OCI-LY3 (cell line): Measurements from ENCODE around the gene SHE.
"Not testable (repeated sequence)": the region's sequence is repeated elsewhere in the genome, so short reads cannot be mapped to it uniquely, and the experiment has no call there.

Source experiments
- H2AFZ ChIP-seq: fragments of 200-600, 300-600 bp; shearing (Covaris generic); 2 replicates; pipeline ENCODE4 v1.6.0; 2014; ENCODE audit warnings: antibody characterized with exemption, low read depth, low read length
- H3K27ac ChIP-seq: fragments of 200-600, 300-600 bp; sonication (generic); 2 replicates; pipeline ENCODE4 v1.5.1; 2014; ENCODE audit warnings: mild to moderate bottlenecking, low read length, moderate library complexity, mixed read lengths
- H3K27me3 ChIP-seq: fragments of 200-600, 300-600 bp; sonication (generic); 2 replicates; pipeline ENCODE4 v1.6.1; 2014; ENCODE audit warnings: low read depth, low read length, mixed read lengths
- H3K36me3 ChIP-seq: fragments of 200-600, 300-600 bp; sonication (generic); replicated peaks from 2 replicates; pipeline ENCODE3; 2014; ENCODE audit warnings: low read depth, low read length, mixed read lengths
- H3K4me1 ChIP-seq: fragments of 300-600, 200-600 bp; sonication (generic); 2 replicates; pipeline ENCODE4 v1.6.1; 2014; ENCODE audit warnings: low read length, mixed read lengths
- H3K4me2 ChIP-seq: fragments of 200-600, 300-600 bp; sonication (generic); 2 replicates; pipeline ENCODE4 v1.6.1; 2014; ENCODE audit warnings: low read length, mixed read lengths
- H3K4me3 ChIP-seq: fragments of 300-600, 200-600 bp; sonication (generic); 2 replicates; pipeline ENCODE4 v1.5.1; 2014; ENCODE audit warnings: antibody characterized with exemption, mild to moderate bottlenecking, low read length, moderate library complexity
- H3K79me2 ChIP-seq: fragments of 300-600, 200-600 bp; shearing (Covaris generic); 2 replicates; pipeline ENCODE4 v1.6.1; 2014; ENCODE audit warnings: mild to moderate bottlenecking, low read length, mixed read lengths
- H3K9ac ChIP-seq: fragments of 300-600, 200-600 bp; shearing (Covaris generic); 2 replicates; pipeline ENCODE4 v1.6.0; 2014; ENCODE audit warnings: mild to moderate bottlenecking, low read length, moderate library complexity
- H3K9me3 ChIP-seq: fragments of 200-600, 300-600 bp; shearing (Covaris generic); 2 replicates; pipeline ENCODE4 v1.6.1; 2014; ENCODE audit warnings: low read length, mixed read lengths; ENCODE audit not compliant: insufficient read depth
- H4K20me1 ChIP-seq: fragments of 200-600, 300-600 bp; sonication (generic); 2 replicates; pipeline ENCODE4 v1.6.1; 2016; ENCODE audit warnings: low read length, mixed read lengths; ENCODE audit not compliant: insufficient read depth
- EZH2phosphoT487 ChIP-seq: fragments of 200-600 bp; shearing (Covaris generic); IDR thresholded peaks from 2 replicates; pipeline ENCODE4 v1.6.1; 2018; ENCODE audit warnings: antibody characterized with exemption, mixed run types, low read depth
- TF ChIP-seq, protein P1 (sequence below): fragments of 200-600, 300-600 bp; sonication (generic); IDR thresholded peaks from 2 replicates; pipeline ENCODE4 v1.5.1; 2014; ENCODE audit warnings: antibody characterized with exemption, low read length, low read depth

SHE gene

DNA sequence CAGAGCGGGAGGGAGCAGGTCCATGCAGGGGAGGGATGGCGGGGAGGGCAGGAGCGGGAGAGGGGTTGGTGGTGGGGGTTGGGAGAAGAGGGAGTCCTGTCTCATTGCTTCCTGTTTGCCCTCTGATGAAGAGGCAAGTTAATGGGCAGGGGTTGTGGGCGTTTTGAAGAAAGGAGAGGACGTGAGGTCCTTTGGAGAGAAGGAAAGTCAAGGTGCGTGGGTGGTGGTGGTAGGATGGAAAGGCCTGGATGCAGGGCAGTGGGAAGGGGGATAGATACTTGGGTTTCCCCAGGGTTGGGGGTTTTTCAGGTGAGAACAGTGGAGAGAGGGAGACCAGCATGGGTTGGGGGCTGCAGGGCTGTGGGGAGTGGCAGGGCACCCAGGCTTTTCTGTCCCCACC, 39.0 kb upstream of the SHE start:
- Histone ChIP-seq H2AFZ (no peak overlapping the region), H3K4me1 (no peaks in the 10 kb centered on the region), H4K20me1 (no peaks in the 10 kb centered on the region), H3K27ac (no peak overlapping the region), H3K36me3 (no peaks in the 10 kb centered on the region), H3K4me3 (no peak overlapping the region), H3K9me3 (no peaks in the 10 kb centered on the region), H3K9ac (no peak overlapping the region), H3K79me2 (no peaks in the 10 kb centered on the region), H3K4me2 (no peak overlapping the region), H3K27me3 (peaks cover 41% of the 10 kb centered on the region)
- TF ChIP-seq EZH2phosphoT487 = no peak
- TF ChIP-seq, protein P1, sequence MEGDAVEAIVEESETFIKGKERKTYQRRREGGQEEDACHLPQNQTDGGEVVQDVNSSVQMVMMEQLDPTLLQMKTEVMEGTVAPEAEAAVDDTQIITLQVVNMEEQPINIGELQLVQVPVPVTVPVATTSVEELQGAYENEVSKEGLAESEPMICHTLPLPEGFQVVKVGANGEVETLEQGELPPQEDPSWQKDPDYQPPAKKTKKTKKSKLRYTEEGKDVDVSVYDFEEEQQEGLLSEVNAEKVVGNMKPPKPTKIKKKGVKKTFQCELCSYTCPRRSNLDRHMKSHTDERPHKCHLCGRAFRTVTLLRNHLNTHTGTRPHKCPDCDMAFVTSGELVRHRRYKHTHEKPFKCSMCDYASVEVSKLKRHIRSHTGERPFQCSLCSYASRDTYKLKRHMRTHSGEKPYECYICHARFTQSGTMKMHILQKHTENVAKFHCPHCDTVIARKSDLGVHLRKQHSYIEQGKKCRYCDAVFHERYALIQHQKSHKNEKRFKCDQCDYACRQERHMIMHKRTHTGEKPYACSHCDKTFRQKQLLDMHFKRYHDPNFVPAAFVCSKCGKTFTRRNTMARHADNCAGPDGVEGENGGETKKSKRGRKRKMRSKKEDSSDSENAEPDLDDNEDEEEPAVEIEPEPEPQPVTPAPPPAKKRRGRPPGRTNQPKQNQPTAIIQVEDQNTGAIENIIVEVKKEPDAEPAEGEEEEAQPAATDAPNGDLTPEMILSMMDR = no peak

DNA sequence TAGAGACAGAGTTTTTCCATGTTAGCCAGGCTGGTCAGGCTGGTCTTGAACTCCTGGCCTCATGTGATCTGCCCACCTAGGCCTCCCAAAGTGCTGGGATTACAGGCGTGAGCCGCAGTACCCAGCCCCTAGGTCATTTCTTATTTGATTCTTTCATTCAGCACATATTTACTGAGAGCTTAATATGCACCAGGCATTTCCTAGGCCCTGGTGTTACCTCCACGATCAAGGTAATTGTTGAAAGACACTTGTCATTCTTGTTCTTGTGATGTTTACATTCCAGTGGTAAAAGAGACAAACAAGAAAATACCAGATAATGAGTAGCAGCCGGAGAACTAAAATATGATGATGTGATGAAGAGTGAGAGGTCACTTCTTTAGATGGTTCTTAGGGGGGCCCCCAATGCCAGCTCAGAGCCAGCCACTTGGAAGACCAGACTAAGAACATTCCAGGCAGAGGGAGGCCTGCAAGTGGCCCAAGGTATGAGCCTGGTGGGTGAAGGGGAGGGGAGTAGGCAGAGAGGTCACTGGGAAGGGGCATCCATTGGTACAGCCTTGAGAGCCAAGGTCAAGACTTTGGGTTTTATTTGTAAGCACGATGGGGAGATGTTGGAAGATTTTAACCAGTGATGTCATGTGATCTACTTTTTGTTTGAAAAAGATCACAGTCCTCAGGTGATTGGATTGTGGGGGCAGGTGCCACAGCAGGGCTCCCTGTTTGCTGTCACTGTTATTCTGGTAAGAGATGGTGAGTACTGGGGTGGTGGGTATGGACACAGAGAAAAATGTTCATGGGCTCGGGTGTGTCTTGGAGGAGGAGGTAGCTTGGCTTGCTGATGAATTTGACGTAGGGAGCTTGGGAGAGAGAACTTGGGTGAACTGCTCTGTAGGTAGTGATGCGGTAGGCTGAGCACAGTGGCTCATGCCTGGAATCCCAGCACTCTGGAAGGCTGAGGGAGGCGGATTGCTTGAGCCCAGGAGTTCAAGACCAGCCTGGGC, 37.6 kb upstream of the SHE start:
- H2AFZ ChIP-seq = no peak overlapping the region
- no peaks in the 10 kb centered on the region for H4K20me1 ChIP-seq
- H3K4me3 ChIP-seq = no peak overlapping the region
- H3K27me3 ChIP-seq = peaks cover 41% of the 10 kb centered on the region
- no peaks in the 10 kb centered on the region for H3K79me2 ChIP-seq
- H3K9me3 ChIP-seq = no peaks in the 10 kb centered on the region
- H3K27ac ChIP-seq = no peak overlapping the region
- H3K9ac ChIP-seq = no peak overlapping the region
- H3K4me1 ChIP-seq = no peaks in the 10 kb centered on the region
- TF ChIP-seq, protein P1 = no peak
- TF ChIP-seq EZH2phosphoT487 = no peak
- no peak overlapping the region for H3K4me2 ChIP-seq
- H3K36me3 ChIP-seq = no peaks in the 10 kb centered on the region

DNA sequence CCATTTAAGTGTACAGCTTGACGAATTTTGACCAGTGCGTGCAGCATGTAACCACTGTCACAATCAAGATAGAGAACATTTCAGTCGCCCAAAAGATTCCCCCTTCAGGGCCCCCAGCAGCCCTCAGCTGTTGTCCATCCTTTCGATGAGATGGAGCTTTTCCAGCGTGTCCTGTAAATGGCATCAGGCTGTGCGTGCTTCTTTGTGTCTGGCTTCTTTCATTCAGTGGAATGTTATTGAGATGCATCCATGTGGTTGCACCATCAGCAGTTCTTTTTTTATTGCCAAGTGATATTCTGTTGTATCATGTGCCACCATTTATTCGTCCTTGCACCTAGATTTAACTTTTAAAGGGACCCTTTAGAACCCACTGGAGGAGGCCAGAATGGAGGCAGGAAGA, 34.4 kb upstream of the SHE start:
- no peak overlapping the region for H3K4me2 ChIP-seq
- H3K27ac ChIP-seq = no peak overlapping the region
- H2AFZ ChIP-seq = no peak overlapping the region
- H3K9ac ChIP-seq = no peak overlapping the region
- peaks cover 27% of the 10 kb centered on the region for H3K27me3 ChIP-seq
- H4K20me1 ChIP-seq = no peaks in the 10 kb centered on the region
- H3K36me3 ChIP-seq = no peaks in the 10 kb centered on the region
- no peaks in the 10 kb centered on the region for H3K79me2 ChIP-seq
- H3K4me1 ChIP-seq = no peaks in the 10 kb centered on the region
- H3K4me3 ChIP-seq = no peak overlapping the region
- no peaks in the 10 kb centered on the region for H3K9me3 ChIP-seq
- no peak for TF ChIP-seq EZH2phosphoT487
- TF ChIP-seq, protein P1 = no peak

DNA sequence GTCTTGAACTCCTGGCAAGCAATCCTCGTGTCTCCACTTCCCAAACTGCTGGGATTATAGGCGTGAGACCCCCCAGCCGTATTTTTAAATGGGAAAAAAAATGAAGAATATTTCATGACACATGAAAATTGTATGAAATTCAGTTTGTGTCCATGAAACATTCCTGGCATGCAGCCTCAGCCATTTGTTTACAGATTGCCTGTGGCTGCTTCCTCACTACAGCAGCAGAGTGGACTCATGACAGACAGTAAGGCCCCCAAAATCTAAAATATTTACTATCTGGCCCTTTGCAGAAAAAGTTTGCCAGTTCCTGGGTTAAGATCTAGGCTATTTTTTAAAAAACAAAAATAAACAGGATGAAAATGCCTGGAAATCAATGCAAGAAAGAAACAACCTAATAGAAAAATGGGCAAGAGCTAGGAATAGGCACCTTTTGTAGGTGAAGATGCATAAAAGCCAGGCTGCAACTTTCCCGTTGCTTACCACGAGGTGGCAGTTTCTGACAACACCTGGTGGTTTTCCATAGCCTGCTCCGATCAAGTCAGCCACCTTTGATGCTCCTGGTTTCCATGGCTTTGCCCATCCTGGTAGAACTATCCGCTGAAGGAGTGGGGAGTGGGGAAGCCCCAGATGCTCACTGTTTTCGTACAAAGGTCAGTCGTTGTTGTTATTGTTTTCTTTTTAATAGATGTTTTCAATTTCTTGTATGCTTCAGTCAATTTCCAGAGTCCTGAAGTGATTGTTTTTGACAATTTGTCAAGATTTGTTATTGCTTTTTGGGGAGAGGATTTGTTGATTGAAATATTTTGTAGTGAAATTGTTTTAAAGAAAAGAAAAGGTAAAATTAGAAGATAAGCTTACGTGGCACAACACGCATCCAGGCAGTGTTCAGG, 32.0 kb upstream of the SHE start:
- TF ChIP-seq EZH2phosphoT487 = no peak
- TF ChIP-seq, protein P1 = peak; percentile 75
- H3K27me3 ChIP-seq = peaks cover 14% of the 10 kb centered on the region; the same call in 1 of the 2 replicates

DNA sequence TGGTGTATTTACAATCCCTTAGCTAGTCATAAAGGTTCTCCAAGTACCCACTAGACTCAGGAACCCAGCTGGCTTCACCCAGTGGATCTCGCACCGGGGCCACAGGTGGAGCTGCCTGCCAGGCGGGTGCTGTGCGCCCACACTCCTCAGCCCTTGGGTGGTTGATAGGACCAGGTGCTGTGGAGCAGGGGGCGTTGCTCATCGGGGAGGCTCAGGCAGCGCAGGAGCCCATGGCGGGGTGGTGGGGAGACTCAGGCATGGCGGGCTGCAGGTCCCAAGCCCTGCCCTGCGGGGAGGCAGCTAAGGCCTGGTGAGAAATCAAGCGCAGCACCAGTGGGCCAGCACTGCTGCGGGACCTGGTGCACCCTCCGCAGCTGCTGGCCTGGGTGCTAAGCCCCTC, 29.7 kb upstream of the SHE start:
- H3K36me3 ChIP-seq, H3K9ac ChIP-seq, H3K9me3 ChIP-seq, H3K4me3 ChIP-seq, H3K4me2 ChIP-seq, H3K79me2 ChIP-seq, H2AFZ ChIP-seq, H3K27ac ChIP-seq, H3K4me1 ChIP-seq, H3K27me3 ChIP-seq, H4K20me1 ChIP-seq: not testable (repeated sequence)

More for the DNA sequence above, 32.0 kb upstream of the SHE start:
- Histone ChIP-seq H3K4me2 (no peak overlapping the region), H3K9ac (no peak overlapping the region), H3K4me3 (no peak overlapping the region), H4K20me1 (no peaks in the 10 kb centered on the region), H3K9me3 (no peaks in the 10 kb centered on the region), H3K27ac (no peak overlapping the region), H3K79me2 (no peaks in the 10 kb centered on the region), H2AFZ (no peak overlapping the region), H3K4me1 (no peaks in the 10 kb centered on the region), H3K36me3 (no peaks in the 10 kb centered on the region)
